Measurements from ENCODE around the gene UBC.

The UBC gene

GRCh38 chr12:124914392-124915238, at the start of gene UBC:
UBC (minus strand) TSS chr12:124914650; CDS start chr12:124913771, 879 bp downstream.
- H3K36me3 Mint-ChIP-seq (ENCODE audit: low read depth): peaks cover 43% of the 10 kb centered on the region
- H3K4me3 Mint-ChIP-seq: peak within 1 kb of the TSS; percentile 100
- peak; percentile 92 for DNase-seq
- no peaks in the 10 kb centered on the region for H3K9me3 Mint-ChIP-seq
- peaks cover 4% of the 10 kb centered on the region for H3K27me3 Mint-ChIP-seq
- peak within 1 kb of the TSS; percentile 100 for H3K27ac Mint-ChIP-seq
- peaks cover 88% of the 10 kb centered on the region for H3K4me1 Mint-ChIP-seq (ENCODE audit: low read depth)

DNA sequence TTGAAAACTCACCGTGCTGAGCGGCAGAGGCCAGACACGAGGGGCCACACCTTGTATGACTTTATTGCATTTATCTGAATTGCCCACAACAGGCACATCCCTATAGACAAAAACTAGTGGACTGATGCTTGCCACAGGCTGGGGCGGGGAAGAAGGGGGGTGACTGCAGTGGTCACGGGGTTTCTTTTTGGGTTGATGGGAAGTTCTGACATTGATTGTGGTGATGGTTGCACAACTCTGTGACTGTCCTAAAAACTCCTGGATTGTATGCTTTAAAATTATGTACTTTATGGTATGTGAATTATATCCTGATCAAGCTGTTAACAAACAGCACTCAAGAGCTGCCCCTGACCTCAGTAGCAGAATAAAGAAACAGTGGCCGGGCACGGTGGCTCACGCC, 48.8 kb upstream of the UBC start:
- DNase-seq: no peak
- no peak overlapping the region for H3K4me3 Mint-ChIP-seq
- H3K4me1 Mint-ChIP-seq (ENCODE audit: low read depth): peaks cover 1% of the 10 kb centered on the region
- H3K27me3 Mint-ChIP-seq: no peaks in the 10 kb centered on the region
- no peak overlapping the region for H3K27ac Mint-ChIP-seq
- no peaks in the 10 kb centered on the region for H3K9me3 Mint-ChIP-seq
- H3K36me3 Mint-ChIP-seq (ENCODE audit: low read depth): peaks cover 93% of the 10 kb centered on the region

GRCh38 chr12:124961055-124961454, 46.6 kb upstream of the UBC start:
- Mint-ChIP-seq H3K27ac (no peak overlapping the region), H3K36me3 (ENCODE audit: low read depth) (peaks cover 93% of the 10 kb centered on the region), H3K4me3 (no peak overlapping the region), H3K9me3 (no peaks in the 10 kb centered on the region), H3K4me1 (ENCODE audit: low read depth) (peaks cover 1% of the 10 kb centered on the region), H3K27me3 (no peaks in the 10 kb centered on the region)
- DNase-seq: no peak

- H3K9me3 Mint-ChIP-seq: no peaks in the 10 kb centered on the region
- H3K4me3 Mint-ChIP-seq: no peak overlapping the region
- no peak overlapping the region for H3K27ac Mint-ChIP-seq
- no peaks in the 10 kb centered on the region for H3K4me1 Mint-ChIP-seq (ENCODE audit: low read depth)
- DNase-seq: no peak
- H3K27me3 Mint-ChIP-seq: no peaks in the 10 kb centered on the region
- H3K36me3 Mint-ChIP-seq (ENCODE audit: low read depth): peaks cover 93% of the 10 kb centered on the region
Observed at GRCh38 chr12:124956571-124956970, 42.1 kb upstream of the UBC start.

DNA sequence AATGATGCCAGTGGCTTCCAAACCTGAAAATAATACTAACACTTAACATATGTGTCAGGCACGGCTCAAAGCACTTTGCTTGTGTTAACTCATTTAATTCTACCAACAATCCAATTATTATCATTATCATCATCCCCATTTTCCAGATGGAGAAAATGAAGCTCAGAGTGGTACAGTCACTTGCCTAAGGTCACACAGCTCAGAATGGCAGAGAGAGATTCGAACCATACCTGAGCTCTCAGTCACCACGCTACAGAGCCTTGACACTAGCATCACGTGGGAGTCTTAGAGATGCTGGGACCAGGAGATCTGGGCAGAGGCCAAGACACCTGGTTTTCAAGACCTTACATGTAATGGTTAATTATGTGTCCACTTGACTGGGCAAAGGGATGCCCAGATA, 40.3 kb upstream of the UBC start:
- no peaks in the 10 kb centered on the region for H3K4me1 Mint-ChIP-seq (ENCODE audit: low read depth)
- H3K36me3 Mint-ChIP-seq (ENCODE audit: low read depth): peaks cover 92% of the 10 kb centered on the region
- H3K9me3 Mint-ChIP-seq: no peaks in the 10 kb centered on the region
- H3K27ac Mint-ChIP-seq: no peak overlapping the region
- no peaks in the 10 kb centered on the region for H3K27me3 Mint-ChIP-seq
- DNase-seq: no peak
- H3K4me3 Mint-ChIP-seq: no peak overlapping the region

DNA sequence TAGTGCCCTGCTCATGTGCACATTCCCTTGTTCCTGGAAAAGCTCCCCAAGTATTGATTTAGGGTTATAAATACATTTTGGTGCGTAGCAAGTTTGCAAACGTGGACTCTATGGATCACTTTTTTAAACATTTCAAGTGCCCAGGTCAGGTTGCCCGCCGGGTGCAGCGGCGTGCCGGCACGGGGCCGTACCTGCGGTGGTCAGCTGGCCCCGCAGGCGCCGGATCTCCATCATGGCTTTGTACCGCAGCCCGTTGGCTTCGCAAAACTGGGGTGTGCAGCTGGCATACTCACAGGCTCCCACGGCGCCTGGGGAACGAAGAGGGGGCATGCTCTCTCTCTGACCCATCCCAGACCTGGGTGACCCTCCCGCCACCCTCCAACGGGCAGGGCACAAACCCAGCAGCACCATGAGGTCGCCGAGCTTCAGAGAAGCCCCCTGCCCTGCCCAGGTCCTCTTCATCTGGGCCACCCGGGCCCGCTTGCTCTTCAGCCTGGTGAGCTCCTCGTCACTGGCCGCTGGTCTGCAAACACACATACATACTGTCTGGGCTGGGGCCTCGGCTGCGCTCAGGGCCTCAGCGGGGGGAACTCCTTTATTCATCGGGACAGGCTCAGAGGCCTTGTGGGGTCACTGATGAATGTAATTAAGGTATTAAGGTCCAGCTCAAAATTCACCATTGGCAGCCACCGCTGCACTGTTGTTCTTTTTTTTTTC, 39.4 kb upstream of the UBC start:
- Mint-ChIP-seq H3K27ac (no peak overlapping the region), H3K4me3 (no peak overlapping the region), H3K9me3 (no peaks in the 10 kb centered on the region), H3K27me3 (no peaks in the 10 kb centered on the region), H3K4me1 (ENCODE audit: low read depth) (no peaks in the 10 kb centered on the region), H3K36me3 (ENCODE audit: low read depth) (peaks cover 92% of the 10 kb centered on the region)
- no peak for DNase-seq

GRCh38 chr12:124952801-124953200, 38.4 kb upstream of the UBC start:
- Mint-ChIP-seq H3K9me3 (no peaks in the 10 kb centered on the region), H3K27me3 (no peaks in the 10 kb centered on the region), H3K4me3 (no peak overlapping the region), H3K4me1 (ENCODE audit: low read depth) (no peaks in the 10 kb centered on the region), H3K27ac (peak overlapping the region; percentile 22), H3K36me3 (ENCODE audit: low read depth) (peaks cover 92% of the 10 kb centered on the region)
- no peak for DNase-seq

DNA sequence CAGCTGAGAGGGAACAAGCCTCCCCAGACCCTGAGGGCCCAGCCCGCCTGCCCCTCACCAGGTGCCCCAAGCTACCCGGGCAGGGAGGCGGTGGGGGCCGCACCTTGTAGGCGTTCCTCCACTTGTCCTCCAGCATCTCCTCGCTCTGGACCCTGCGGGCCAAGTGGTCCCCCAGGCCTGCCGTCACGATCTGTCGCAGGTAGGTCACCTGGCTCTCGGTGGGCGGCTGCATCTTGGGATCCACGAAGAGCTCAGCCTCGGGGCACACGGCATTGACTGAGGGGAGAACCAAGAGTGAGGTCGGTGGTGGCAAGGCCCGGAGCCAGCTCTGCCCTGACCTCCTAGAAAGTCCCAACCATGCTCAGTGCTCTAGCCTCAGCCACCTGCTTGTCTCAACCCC, 37.8 kb upstream of the UBC start:
- no peaks in the 10 kb centered on the region for H3K4me1 Mint-ChIP-seq (ENCODE audit: low read depth)
- no peaks in the 10 kb centered on the region for H3K9me3 Mint-ChIP-seq
- no peaks in the 10 kb centered on the region for H3K27me3 Mint-ChIP-seq
- peaks cover 92% of the 10 kb centered on the region for H3K36me3 Mint-ChIP-seq (ENCODE audit: low read depth)
- DNase-seq: no peak
- H3K27ac Mint-ChIP-seq: no peak overlapping the region
- no peak overlapping the region for H3K4me3 Mint-ChIP-seq

- Mint-ChIP-seq H3K4me3 (no peak overlapping the region), H3K4me1 (ENCODE audit: low read depth) (no peaks in the 10 kb centered on the region), H3K27ac (no peak overlapping the region), H3K36me3 (ENCODE audit: low read depth) (peaks cover 93% of the 10 kb centered on the region), H3K9me3 (no peaks in the 10 kb centered on the region), H3K27me3 (no peaks in the 10 kb centered on the region)
- no peak for DNase-seq
Observed at GRCh38 chr12:124949779-124950728, 35.6 kb upstream of the UBC start.

- Mint-ChIP-seq H3K4me3 (no peak overlapping the region), H3K4me1 (ENCODE audit: low read depth) (no peaks in the 10 kb centered on the region), H3K9me3 (no peaks in the 10 kb centered on the region), H3K27ac (no peak overlapping the region), H3K36me3 (ENCODE audit: low read depth) (peaks cover 92% of the 10 kb centered on the region), H3K27me3 (no peaks in the 10 kb centered on the region)
- DNase-seq: no peak
Observed at GRCh38 chr12:124949066-124949465, 34.6 kb upstream of the UBC start.

- H3K4me3 Mint-ChIP-seq: no peak overlapping the region
- H3K27me3 Mint-ChIP-seq: no peaks in the 10 kb centered on the region
- H3K36me3 Mint-ChIP-seq (ENCODE audit: low read depth): peaks cover 92% of the 10 kb centered on the region
- H3K27ac Mint-ChIP-seq: no peak overlapping the region
- no peaks in the 10 kb centered on the region for H3K9me3 Mint-ChIP-seq
- H3K4me1 Mint-ChIP-seq (ENCODE audit: low read depth): no peaks in the 10 kb centered on the region
- DNase-seq: no peak
Observed at GRCh38 chr12:124947561-124948398, 33.3 kb upstream of the UBC start.

DNA sequence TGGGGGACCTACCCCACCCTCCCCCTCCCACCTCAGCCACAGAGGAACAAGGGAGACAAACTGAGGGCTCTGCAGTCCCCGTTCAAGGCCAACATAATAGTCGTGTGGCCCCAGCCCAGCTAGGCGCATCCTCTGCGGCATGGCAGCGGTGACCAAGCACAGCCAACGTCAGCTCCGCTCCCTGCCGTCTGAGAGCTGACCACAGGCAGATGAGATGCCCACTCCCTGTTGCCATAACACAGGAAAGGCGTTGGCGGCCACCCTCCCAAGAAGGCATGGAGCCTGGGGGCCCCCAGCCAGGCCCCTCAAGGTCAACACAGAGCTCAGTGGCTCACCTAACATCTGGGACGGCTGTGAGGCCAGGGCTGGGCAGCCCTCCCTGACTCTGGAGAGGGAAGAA, 32.6 kb upstream of the UBC start:
- Mint-ChIP-seq H3K36me3 (ENCODE audit: low read depth) (peaks cover 90% of the 10 kb centered on the region), H3K4me1 (ENCODE audit: low read depth) (no peaks in the 10 kb centered on the region), H3K4me3 (no peak overlapping the region), H3K27ac (no peak overlapping the region), H3K9me3 (no peaks in the 10 kb centered on the region), H3K27me3 (no peaks in the 10 kb centered on the region)
- DNase-seq: no peak

GRCh38 chr12:124946447-124946793, 32.0 kb upstream of the UBC start:
- H3K4me1 Mint-ChIP-seq (ENCODE audit: low read depth): peaks cover 3% of the 10 kb centered on the region
- DNase-seq: no peak
- no peaks in the 10 kb centered on the region for H3K9me3 Mint-ChIP-seq
- H3K27ac Mint-ChIP-seq: no peak overlapping the region
- H3K27me3 Mint-ChIP-seq: no peaks in the 10 kb centered on the region
- H3K4me3 Mint-ChIP-seq: no peak overlapping the region
- peaks cover 86% of the 10 kb centered on the region for H3K36me3 Mint-ChIP-seq (ENCODE audit: low read depth)

DNA sequence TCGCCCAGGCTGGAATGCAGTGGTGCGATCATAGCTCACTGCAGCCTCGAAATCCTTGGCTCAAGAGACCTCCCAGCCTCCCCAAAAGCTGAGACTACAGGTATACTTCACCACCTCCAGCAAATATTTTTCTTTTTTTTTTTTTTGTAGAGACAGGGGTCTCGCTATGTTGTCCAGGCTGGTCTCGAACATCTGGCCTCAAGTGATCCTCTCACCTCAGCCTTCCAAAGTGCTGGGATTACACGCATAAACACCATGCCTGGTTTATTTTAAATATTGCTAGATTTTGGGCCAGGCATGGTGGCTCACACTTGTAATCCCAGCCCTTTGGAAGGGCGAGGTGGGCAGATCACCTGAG, 26.7 kb upstream of the UBC start:
- H3K27ac Mint-ChIP-seq: no peak overlapping the region
- H3K36me3 Mint-ChIP-seq (ENCODE audit: low read depth): peaks cover 37% of the 10 kb centered on the region
- H3K27me3 Mint-ChIP-seq: no peaks in the 10 kb centered on the region
- no peak for DNase-seq
- no peaks in the 10 kb centered on the region for H3K9me3 Mint-ChIP-seq
- H3K4me3 Mint-ChIP-seq: no peak overlapping the region
- H3K4me1 Mint-ChIP-seq (ENCODE audit: low read depth): peaks cover 15% of the 10 kb centered on the region

Measured in activated T-cell treated with anti-CD3 and anti-CD28 coated beads, Interleukin-2, amount 50 U/mL, for 24 hours (primary cell).